ENCODE results near the gene SPINK4.

SPINK4 gene

GRCh38 chr9:33239921-33240320, at the start of gene SPINK4:
SPINK4 (plus strand) TSS chr9:33240167; CDS start chr9:33240209, 42 bp downstream.
- no peak for TF ChIP-seq CTCF (IDR thresholded peaks at IDR 0.05)

GRCh38 chr9:33192493-33193255, 47.3 kb upstream of the SPINK4 start:
- TF ChIP-seq CTCF (IDR thresholded peaks at IDR 0.05) = no peak

GRCh38 chr9:33193818-33194217, 46.1 kb upstream of the SPINK4 start:
- TF ChIP-seq CTCF (IDR thresholded peaks at IDR 0.05) = no peak

- TF ChIP-seq CTCF (IDR thresholded peaks at IDR 0.05) = no peak
Measured at GRCh38 chr9:33196736-33197135, 43.2 kb upstream of the SPINK4 start.

GRCh38 chr9:33197279-33198152, 42.5 kb upstream of the SPINK4 start:
- no peak for TF ChIP-seq CTCF (IDR thresholded peaks at IDR 0.05)

GRCh38 chr9:33198165-33198564, 41.8 kb upstream of the SPINK4 start:
- TF ChIP-seq CTCF (IDR thresholded peaks at IDR 0.05) = no peak

GRCh38 chr9:33202018-33202417, 37.9 kb upstream of the SPINK4 start:
- no peak for TF ChIP-seq CTCF (IDR thresholded peaks at IDR 0.05)
